GM12872 (cell line): ENCODE data around the gene SLC48A1.

ENCODE experiments used
- CTCF ChIP-seq: IDR thresholded peaks from 3 replicates; pipeline ENCODE4 v1.5.1; 2011; ENCODE audit warnings: low read depth, mild to moderate bottlenecking, low read length, moderate library complexity; ENCODE audit not compliant: insufficient read depth

Gene SLC48A1

GRCh38 chr12:47776471-47777143, 3.6 kb downstream of the SLC48A1 start:
- TF ChIP-seq CTCF: no peak

GRCh38 chr12:47777151-47777550, 4.1 kb downstream of the SLC48A1 start:
- no peak for TF ChIP-seq CTCF

GRCh38 chr12:47777741-47778558, 4.9 kb downstream of the SLC48A1 start:
- no peak for TF ChIP-seq CTCF

GRCh38 chr12:47778881-47779280, 5.8 kb downstream of the SLC48A1 start:
- TF ChIP-seq CTCF: no peak

- peak; percentile 97 for TF ChIP-seq CTCF
Observed at GRCh38 chr12:47779301-47779942, 6.4 kb downstream of the SLC48A1 start.

- no peak for TF ChIP-seq CTCF
Observed at GRCh38 chr12:47779943-47780504, 7.0 kb downstream of the SLC48A1 start.
